CD4-positive, CD25-positive, alpha-beta regulatory T cell (primary cell): Measurements from ENCODE around the gene PRSS2. TPM values are rescaled to one million over a fixed set of nuclear protein-coding genes. Genes with fewer than 3 reads are reported as not detected.
A peak's percentile ranks its signal among the peaks of the same experiment; 100 is the strongest.

ENCODE experiments used
- ATAC-seq, 2 donors: fragments of 150-1000 bp; cut with Tn5 transposase; one replicate each; pipeline ENCODE4 v1.10.0; 2021; ENCODE audit warnings: low read depth in 2 of 2, moderate number of reproducible peaks in 2 of 2, moderate library complexity in 1 of 2
- DNase-seq, 3 donors: peaks; one replicate each; pipeline versions ENCODE4 v3.0.0 to v3.0.0-alpha.2; 2012 to 2022; ENCODE audit warnings: mixed read lengths in 1 of 3
- H3K27ac ChIP-seq: one replicate; pipeline ENCODE4 v1.7.0; 2013; ENCODE audit warnings: mild to moderate bottlenecking, low read length; ENCODE audit not compliant: insufficient read depth, poor library complexity, severe bottlenecking
- H3K27me3 ChIP-seq: one replicate; pipeline ENCODE4 v1.7.0; 2013; ENCODE audit warnings: low read length; ENCODE audit not compliant: control insufficient read depth, insufficient read depth
- H3K36me3 ChIP-seq: one replicate; pipeline ENCODE4 v1.7.0; 2013; ENCODE audit warnings: mild to moderate bottlenecking, low read length, moderate library complexity; ENCODE audit not compliant: control insufficient read depth, insufficient read depth
- H3K4me1 ChIP-seq: 2 replicates; pipeline ENCODE4 v1.7.0; 2013; ENCODE audit warnings: mild to moderate bottlenecking, low read length; ENCODE audit not compliant: insufficient read depth, control insufficient read depth, poor library complexity, severe bottlenecking
- H3K4me3 ChIP-seq: one replicate; pipeline ENCODE4 v1.7.0; 2013; ENCODE audit warnings: low read depth, mild to moderate bottlenecking, low read length, moderate library complexity
- H3K9me3 ChIP-seq, 2 experiments: 1 replicate in 1 of 2; 2 replicates in 1 of 2; pipeline ENCODE4 v1.7.0; 2013; ENCODE audit warnings: low read length in 2 of 2, mild to moderate bottlenecking in 1 of 2, moderate library complexity in 1 of 2; ENCODE audit not compliant: control insufficient read depth in 2 of 2
- H3K27ac Mint-ChIP-seq, 3 donors: one replicate each; pipeline ENCODE4 v1.8.0; 2020 to 2022; ENCODE audit warnings: mild to moderate bottlenecking in 3 of 3, mixed read lengths in 3 of 3, moderate library complexity in 2 of 3
- H3K27me3 Mint-ChIP-seq: one replicate; pipeline ENCODE4 v1.8.0; 2022; ENCODE audit warnings: mild to moderate bottlenecking, mixed read lengths
- H3K36me3 Mint-ChIP-seq: one replicate; pipeline ENCODE4 v1.8.0; 2020; ENCODE audit warnings: mixed read lengths
- H3K4me1 Mint-ChIP-seq, 4 donors: one replicate each; pipeline ENCODE4 v1.8.0; 2020 to 2022; ENCODE audit warnings: mixed read lengths in 4 of 4, mild to moderate bottlenecking in 1 of 4
- H3K4me3 Mint-ChIP-seq, 4 donors: one replicate each; pipeline ENCODE4 v1.8.0; 2020 to 2022; ENCODE audit warnings: mild to moderate bottlenecking in 4 of 4, mixed read lengths in 4 of 4, moderate library complexity in 3 of 4
- H3K9me3 Mint-ChIP-seq, 7 donors: one replicate each; pipeline ENCODE4 v1.8.0; 2020 to 2022; ENCODE audit warnings: mixed read lengths in 7 of 7, mild to moderate bottlenecking in 3 of 7, moderate library complexity in 2 of 7
- polyA plus RNA-seq, 4 donors: library from polyadenylated mRNA; unstranded; fragments of 300-500 nt; fragmentation: Illumina TruSeq; gene quantifications; one replicate each; pipeline ENCODE4 v1.2.3, GENCODE V29; 2021
- total RNA-seq: library from RNA; stranded (reverse); gene quantifications from one replicate; pipeline ENCODE4 v1.2.3, GENCODE V29; 2022

The PRSS2 gene
- total and polyA plus RNA-seq, 5 donors from 2014 or later: 0.52 to 3.2 (median 2.7) TPM

GRCh38 chr7:142793156-142793555 lies 22.4 kb downstream of the PRSS2 start:
- H3K36me3 Mint-ChIP-seq: peaks cover 66% of the 10 kb centered on the region
- H3K27ac Mint-ChIP-seq: peak overlapping the region; percentile 100
- H3K4me3 Mint-ChIP-seq: peak overlapping the region; percentile 98 to 100 (median 99)
- H3K4me1 Mint-ChIP-seq: peaks cover 15 to 37% (median 30%) of the 10 kb centered on the region in 4 donors
- H3K36me3 ChIP-seq: peaks cover 43% of the 10 kb centered on the region
- H3K9me3 Mint-ChIP-seq: peaks cover 0 to 6% (median 0%) of the 10 kb centered on the region in 7 donors
- H3K4me3 ChIP-seq: peak overlapping the region; percentile 86
- peaks cover 53% of the 10 kb centered on the region for H3K4me1 ChIP-seq
- ATAC-seq (no peak), DNase-seq (no peak)
- H3K27me3 ChIP-seq: no peaks in the 10 kb centered on the region
- no peaks in the 10 kb centered on the region for H3K27me3 Mint-ChIP-seq
- H3K9me3 ChIP-seq: no peaks in the 10 kb centered on the region
- H3K27ac ChIP-seq: peak overlapping the region; percentile 100

GRCh38 chr7:142795339-142795863 lies 24.6 kb downstream of the PRSS2 start:
- Mint-ChIP-seq H3K27me3 (no peaks in the 10 kb centered on the region), H3K9me3 (peaks cover 0 to 5% (median 0%) of the 10 kb centered on the region in 7 donors), H3K36me3 (peaks cover 66% of the 10 kb centered on the region), H3K27ac (peak overlapping the region; percentile 100), H3K4me1 (peaks cover 27 to 56% (median 38%) of the 10 kb centered on the region in 4 donors), H3K4me3 (peak overlapping the region; percentile 98 to 100 (median 99))
- peak overlapping the region; percentile 100 for H3K27ac ChIP-seq
- H3K27me3 ChIP-seq: no peaks in the 10 kb centered on the region
- peak; percentile 62 to 82 (median 70) for DNase-seq
- H3K36me3 ChIP-seq: peaks cover 39% of the 10 kb centered on the region
- peaks cover 68% of the 10 kb centered on the region for H3K4me1 ChIP-seq
- peak overlapping the region; percentile 86 for H3K4me3 ChIP-seq
- ATAC-seq: peak; percentile 36 to 47
- no peaks in the 10 kb centered on the region for H3K9me3 ChIP-seq

- Histone ChIP-seq H3K9me3 (no peaks in the 10 kb centered on the region), H3K4me3 (peak overlapping the region; percentile 86), H3K36me3 (peaks cover 38% of the 10 kb centered on the region), H3K27me3 (no peaks in the 10 kb centered on the region), H3K4me1 (peaks cover 70% of the 10 kb centered on the region), H3K27ac (peak overlapping the region; percentile 100)
- ATAC-seq (no peak), DNase-seq (peak in 1 of 3 donors; percentile 22)
- Mint-ChIP-seq H3K9me3 (peaks cover 0 to 5% (median 0%) of the 10 kb centered on the region in 7 donors), H3K36me3 (peaks cover 66% of the 10 kb centered on the region), H3K4me3 (peak overlapping the region; percentile 98 to 100 (median 99)), H3K27ac (peak overlapping the region; percentile 100), H3K27me3 (no peaks in the 10 kb centered on the region), H3K4me1 (peaks cover 29 to 63% (median 43%) of the 10 kb centered on the region in 4 donors)
Observed at GRCh38 chr7:142796001-142796500, 25.3 kb downstream of the PRSS2 start.

- H3K27ac Mint-ChIP-seq: peak overlapping the region; percentile 100
Observed at GRCh38 chr7:142796501-142797390, 26.0 kb downstream of the PRSS2 start.

GRCh38 chr7:142797391-142798377 lies 26.9 kb downstream of the PRSS2 start:
- H3K4me1 Mint-ChIP-seq: peaks cover 31 to 71% (median 51%) of the 10 kb centered on the region in 4 donors
- peaks cover 68% of the 10 kb centered on the region for H3K36me3 Mint-ChIP-seq
- peak overlapping the region; percentile 100 for H3K27ac Mint-ChIP-seq
- Histone ChIP-seq H3K4me3 (peak overlapping the region; percentile 100), H3K4me1 (peaks cover 72% of the 10 kb centered on the region), H3K27me3 (no peaks in the 10 kb centered on the region), H3K9me3 (no peaks in the 10 kb centered on the region), H3K36me3 (peaks cover 45% of the 10 kb centered on the region), H3K27ac (peak overlapping the region; percentile 100)
- peaks cover 0 to 4% (median 0%) of the 10 kb centered on the region in 7 donors for H3K9me3 Mint-ChIP-seq
- peak overlapping the region; percentile 98 to 100 (median 99) for H3K4me3 Mint-ChIP-seq
- peak in 1 of 2 donors; percentile 4 for ATAC-seq
- H3K27me3 Mint-ChIP-seq: no peaks in the 10 kb centered on the region
- peak in 2 of 3 donors; percentile 44 to 71 for DNase-seq

More at GRCh38 chr7:142796501-142797390, 26.0 kb downstream of the PRSS2 start:
- peaks cover 38% of the 10 kb centered on the region for H3K36me3 ChIP-seq
- Mint-ChIP-seq H3K4me1 (peaks cover 30 to 67% (median 45%) of the 10 kb centered on the region in 4 donors), H3K27me3 (no peaks in the 10 kb centered on the region), H3K36me3 (peaks cover 64% of the 10 kb centered on the region), H3K9me3 (peaks cover 0 to 5% (median 0%) of the 10 kb centered on the region in 7 donors), H3K4me3 (peak overlapping the region; percentile 98 to 100 (median 99))
- H3K27ac ChIP-seq: peak overlapping the region; percentile 100
- H3K27me3 ChIP-seq: no peaks in the 10 kb centered on the region
- peak overlapping the region; percentile 100 for H3K4me3 ChIP-seq
- no peaks in the 10 kb centered on the region for H3K9me3 ChIP-seq
- peak in 1 of 2 donors; percentile 6 for ATAC-seq
- peaks cover 70% of the 10 kb centered on the region for H3K4me1 ChIP-seq
- DNase-seq: peak in 2 of 3 donors; percentile 43 to 45

- Mint-ChIP-seq H3K27me3 (no peaks in the 10 kb centered on the region), H3K36me3 (peaks cover 71% of the 10 kb centered on the region), H3K4me3 (peak overlapping the region; percentile 98 to 100 (median 99)), H3K4me1 (peaks cover 31 to 71% (median 53%) of the 10 kb centered on the region in 4 donors), H3K9me3 (peaks cover 0 to 4% (median 0%) of the 10 kb centered on the region in 7 donors), H3K27ac (peak overlapping the region; percentile 100)
- Histone ChIP-seq H3K9me3 (no peaks in the 10 kb centered on the region), H3K27ac (peak overlapping the region; percentile 100), H3K4me1 (peaks cover 72% of the 10 kb centered on the region), H3K4me3 (peak overlapping the region; percentile 100), H3K36me3 (peaks cover 51% of the 10 kb centered on the region), H3K27me3 (no peaks in the 10 kb centered on the region)
- peak; percentile 22 to 38 for ATAC-seq
- DNase-seq: peak in 2 of 3 donors; percentile 66 to 84
Observed at GRCh38 chr7:142798451-142799436, 28.0 kb downstream of the PRSS2 start.
